Loucy (cell line): ENCODE results near the gene ABCA7.

Experiments used
- H2AFZ ChIP-seq: fragments of 200-600 bp; sonication (generic); 2 replicates; pipeline ENCODE4 v1.6.0; 2016; ENCODE audit warnings: antibody characterized with exemption, mild to moderate bottlenecking, low read length, moderate library complexity
- H3F3A ChIP-seq: fragments of 200-600 bp; 2 replicates; pipeline ENCODE4 v1.6.0; 2016; ENCODE audit warnings: antibody characterized with exemption, low read depth, mild to moderate bottlenecking
- H3K27me3 ChIP-seq: fragments of 200-600 bp; sonication (generic); 2 replicates; pipeline ENCODE4 v1.6.1; 2014; ENCODE audit warnings: low read length, mild to moderate bottlenecking; ENCODE audit not compliant: insufficient read depth, poor library complexity, severe bottlenecking
- H3K36me3 ChIP-seq: fragments of 200-600 bp; sonication (generic); 2 replicates; pipeline ENCODE4 v1.6.1; 2016; ENCODE audit warnings: low read length; ENCODE audit not compliant: insufficient read depth
- H3K4me1 ChIP-seq: fragments of 200-600 bp; sonication (generic); 2 replicates; pipeline ENCODE4 v1.5.1; 2014; ENCODE audit warnings: low read length, mild to moderate bottlenecking; ENCODE audit not compliant: insufficient read depth, poor library complexity, severe bottlenecking
- H3K4me2 ChIP-seq: fragments of 200-600 bp; sonication (generic); 2 replicates; pipeline ENCODE4 v1.6.0; 2014; ENCODE audit warnings: antibody characterized with exemption, low read length, low read depth, mild to moderate bottlenecking; ENCODE audit not compliant: poor library complexity, severe bottlenecking
- H3K4me3 ChIP-seq: fragments of 200-600 bp; sonication (generic); 2 replicates; pipeline ENCODE4 v1.5.1; 2014; ENCODE audit warnings: low read length, mild to moderate bottlenecking, mixed read lengths; ENCODE audit not compliant: poor library complexity, severe bottlenecking
- H3K79me2 ChIP-seq: fragments of 200-600 bp; sonication (generic); 2 replicates; pipeline ENCODE4 v1.6.1; 2014; ENCODE audit warnings: low read length; ENCODE audit not compliant: insufficient read depth
- H3K9ac ChIP-seq: fragments of 200-600 bp; sonication (generic); 2 replicates; pipeline ENCODE4 v1.6.0; 2014; ENCODE audit warnings: mild to moderate bottlenecking, low read depth, low read length, moderate library complexity; ENCODE audit not compliant: poor library complexity, severe bottlenecking
- H3K9me2 ChIP-seq: fragments of 200-600 bp; sonication (generic); replicated peaks from 2 replicates; pipeline ENCODE4 v1.6.1; 2016; ENCODE audit warnings: low read depth, low read length, mixed read lengths
- H3K9me3 ChIP-seq: fragments of 200-600 bp; sonication (generic); 2 replicates; pipeline ENCODE4 v1.6.1; 2014; ENCODE audit warnings: mild to moderate bottlenecking, antibody characterized with exemption, low read length, low read depth; ENCODE audit not compliant: insufficient read depth
- H4K20me1 ChIP-seq: fragments of 200-600 bp; sonication (generic); 2 replicates; pipeline ENCODE4 v1.6.0; 2014; ENCODE audit warnings: antibody characterized with exemption, low read length, mild to moderate bottlenecking; ENCODE audit not compliant: insufficient read depth, poor library complexity, severe bottlenecking
- EZH2phosphoT487 ChIP-seq: fragments of 200-600 bp; IDR thresholded peaks from 2 replicates; pipeline ENCODE4 v1.6.1; 2018; ENCODE audit warnings: antibody characterized with exemption, mild to moderate bottlenecking, moderate library complexity, borderline replicate concordance
- TF ChIP-seq, protein P1 (sequence below): fragments of 200-600 bp; sonication (generic); conservative IDR thresholded peaks from 2 replicates; pipeline ENCODE4 v1.5.1; 2014; ENCODE audit warnings: mild to moderate bottlenecking, antibody characterized with exemption, low read length

Gene ABCA7

DNA sequence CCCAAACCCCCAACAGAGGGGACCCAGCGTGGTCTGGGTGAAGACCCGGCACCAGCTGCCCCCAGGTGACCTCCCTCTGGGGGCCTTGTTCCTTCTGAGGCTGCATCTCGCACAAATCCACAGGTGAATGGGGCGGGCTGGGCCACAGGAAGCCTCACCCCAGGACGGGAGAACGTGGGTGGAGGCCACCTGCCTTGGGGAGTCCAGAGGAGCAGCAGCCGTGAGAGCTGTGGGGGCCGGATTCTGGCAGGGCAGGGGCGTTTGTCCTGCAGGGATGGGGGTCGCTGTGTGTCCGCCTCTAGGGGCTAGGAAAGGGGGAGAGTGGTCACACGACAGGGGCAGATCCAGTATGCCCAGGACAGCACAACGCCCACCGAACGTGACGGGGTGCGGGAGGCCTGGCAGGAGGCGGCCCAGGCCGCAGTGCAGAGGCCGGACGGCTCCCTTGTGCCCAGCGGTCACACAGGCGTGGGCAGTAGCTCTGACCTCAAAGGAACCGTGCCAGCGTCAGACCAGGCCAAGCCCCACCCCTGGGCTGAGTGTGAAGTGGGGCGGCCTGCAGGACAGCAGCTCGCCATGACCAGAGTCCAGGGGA is 48.6 kb downstream of the ABCA7 start:
- no peaks in the 10 kb centered on the region for H3K27me3 ChIP-seq
- TF ChIP-seq, protein P1, sequence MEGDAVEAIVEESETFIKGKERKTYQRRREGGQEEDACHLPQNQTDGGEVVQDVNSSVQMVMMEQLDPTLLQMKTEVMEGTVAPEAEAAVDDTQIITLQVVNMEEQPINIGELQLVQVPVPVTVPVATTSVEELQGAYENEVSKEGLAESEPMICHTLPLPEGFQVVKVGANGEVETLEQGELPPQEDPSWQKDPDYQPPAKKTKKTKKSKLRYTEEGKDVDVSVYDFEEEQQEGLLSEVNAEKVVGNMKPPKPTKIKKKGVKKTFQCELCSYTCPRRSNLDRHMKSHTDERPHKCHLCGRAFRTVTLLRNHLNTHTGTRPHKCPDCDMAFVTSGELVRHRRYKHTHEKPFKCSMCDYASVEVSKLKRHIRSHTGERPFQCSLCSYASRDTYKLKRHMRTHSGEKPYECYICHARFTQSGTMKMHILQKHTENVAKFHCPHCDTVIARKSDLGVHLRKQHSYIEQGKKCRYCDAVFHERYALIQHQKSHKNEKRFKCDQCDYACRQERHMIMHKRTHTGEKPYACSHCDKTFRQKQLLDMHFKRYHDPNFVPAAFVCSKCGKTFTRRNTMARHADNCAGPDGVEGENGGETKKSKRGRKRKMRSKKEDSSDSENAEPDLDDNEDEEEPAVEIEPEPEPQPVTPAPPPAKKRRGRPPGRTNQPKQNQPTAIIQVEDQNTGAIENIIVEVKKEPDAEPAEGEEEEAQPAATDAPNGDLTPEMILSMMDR, result no peak
- no peak for TF ChIP-seq EZH2phosphoT487
- no peak overlapping the region for H2AFZ ChIP-seq
- H3K4me1 ChIP-seq, result peaks cover 4% of the 10 kb centered on the region
- peaks cover 7% of the 10 kb centered on the region for H4K20me1 ChIP-seq
- H3K36me3 ChIP-seq, result peaks cover 53% of the 10 kb centered on the region; the same call in 1 of the 2 replicates
- H3K4me2 ChIP-seq, result no peak overlapping the region
- H3F3A ChIP-seq, result no peaks in the 10 kb centered on the region
- no peaks in the 10 kb centered on the region for H3K9me3 ChIP-seq
- H3K9ac ChIP-seq, result no peak overlapping the region
- no peaks in the 10 kb centered on the region for H3K9me2 ChIP-seq
- no peak overlapping the region for H3K4me3 ChIP-seq
- H3K79me2 ChIP-seq, result peaks cover 22% of the 10 kb centered on the region

DNA sequence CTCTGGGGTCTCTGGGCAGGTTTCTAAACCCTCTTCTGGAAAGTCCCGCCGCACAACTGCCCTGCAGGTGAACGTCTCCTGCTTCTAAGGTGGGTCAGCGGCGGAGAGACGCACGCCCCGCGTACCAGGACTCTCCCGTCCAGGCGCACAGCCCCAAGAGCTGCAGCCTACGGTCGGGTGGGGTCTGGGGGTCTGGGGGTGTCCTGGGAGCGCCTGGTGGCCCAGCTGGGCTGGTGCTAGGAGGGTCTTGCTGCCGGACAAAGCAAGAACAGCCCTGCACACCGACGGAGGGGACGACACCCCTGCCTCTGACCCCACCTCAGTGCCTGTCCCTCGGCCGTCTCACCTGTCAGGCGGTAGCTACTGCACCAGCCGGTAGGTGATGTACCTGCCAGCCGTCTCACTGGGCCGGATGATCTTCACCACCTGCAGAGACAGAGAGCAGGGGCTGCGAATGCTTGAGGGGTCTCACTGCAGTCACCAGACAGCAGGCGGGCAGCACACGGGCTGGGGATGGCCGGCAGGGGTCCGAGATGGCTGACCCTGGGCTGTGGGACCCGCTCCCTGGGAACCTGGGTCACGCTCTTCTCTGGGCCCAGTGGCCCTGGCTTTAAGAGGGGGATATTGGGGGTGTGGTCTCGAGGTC is 49.3 kb downstream of the ABCA7 start:
- Histone ChIP-seq H3K9ac (no peak overlapping the region), H3K9me3 (no peaks in the 10 kb centered on the region), H3K36me3 (peaks cover 47% of the 10 kb centered on the region; the same call in 1 of the 2 replicates), H3K4me2 (no peak overlapping the region), H3K27me3 (no peaks in the 10 kb centered on the region), H3F3A (no peaks in the 10 kb centered on the region), H3K4me1 (peaks cover 12% of the 10 kb centered on the region), H3K9me2 (no peaks in the 10 kb centered on the region), H4K20me1 (peaks cover 14% of the 10 kb centered on the region), H2AFZ (no peak overlapping the region), H3K4me3 (no peak overlapping the region), H3K79me2 (peaks cover 29% of the 10 kb centered on the region)
- no peak for TF ChIP-seq EZH2phosphoT487

DNA sequence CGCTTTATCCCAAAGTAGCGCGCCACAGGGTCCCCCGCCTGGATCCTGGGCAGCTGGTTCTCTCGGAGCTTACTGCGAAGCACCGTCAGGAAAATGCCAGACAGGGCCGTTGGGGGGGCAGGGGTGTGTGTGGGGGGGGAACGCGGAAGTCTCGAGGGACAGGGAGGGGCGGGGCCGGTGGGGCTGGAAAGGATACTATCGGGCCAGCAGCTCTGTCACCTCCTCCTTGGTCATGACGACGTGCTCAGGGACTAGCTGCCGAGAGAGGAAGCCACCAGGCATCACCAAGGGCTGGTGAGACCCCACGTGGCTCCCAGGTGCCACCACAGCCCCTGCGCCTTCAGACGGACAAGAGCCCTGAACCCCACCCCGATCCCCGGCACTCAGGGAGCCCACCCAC is 50.0 kb downstream of the ABCA7 start:
- Histone ChIP-seq H3K4me1 (peaks cover 14% of the 10 kb centered on the region), H4K20me1 (peaks cover 21% of the 10 kb centered on the region), H3K36me3 (peaks cover 43% of the 10 kb centered on the region; the same call in 1 of the 2 replicates), H3K79me2 (peaks cover 35% of the 10 kb centered on the region), H3K9me2 (no peaks in the 10 kb centered on the region), H3K9ac (no peak overlapping the region), H3K4me2 (no peak overlapping the region), H3F3A (no peaks in the 10 kb centered on the region), H2AFZ (no peak overlapping the region), H3K4me3 (no peak overlapping the region), H3K9me3 (no peaks in the 10 kb centered on the region), H3K27me3 (no peaks in the 10 kb centered on the region)
- no peak for TF ChIP-seq EZH2phosphoT487
- TF ChIP-seq, protein P1, result no peak
